Activated CD4-positive, CD25-positive, alpha-beta regulatory T cell (primary cell): ENCODE measurements around the gene TENM3.

Experiments used
- DNase-seq, 4 experiments: peaks; one replicate each; lab custom pipeline; 2025; lab: John Stamatoyannopoulos, UW

The TENM3 gene

DNA sequence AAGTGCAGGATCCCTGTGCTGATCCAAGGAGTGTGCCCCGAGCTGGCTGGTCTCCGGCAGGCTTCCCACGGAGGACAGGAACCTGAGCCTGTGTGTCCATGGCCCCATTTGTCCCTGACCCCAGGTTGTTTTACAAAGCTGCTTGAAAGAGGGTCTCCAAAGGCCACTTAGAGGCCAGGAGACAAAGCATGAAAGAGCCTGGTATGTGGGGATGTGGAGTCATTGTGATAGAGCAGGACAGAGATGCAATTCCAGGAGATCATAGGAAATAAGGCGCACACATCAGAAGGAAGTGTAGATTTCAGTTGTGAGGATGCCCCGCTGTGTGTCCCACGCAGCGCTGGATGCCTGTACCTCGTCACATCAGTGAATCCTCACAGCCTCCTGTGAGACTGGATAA lies 48.0 kb downstream of the TENM3 start:
- no peak for DNase-seq

DNA sequence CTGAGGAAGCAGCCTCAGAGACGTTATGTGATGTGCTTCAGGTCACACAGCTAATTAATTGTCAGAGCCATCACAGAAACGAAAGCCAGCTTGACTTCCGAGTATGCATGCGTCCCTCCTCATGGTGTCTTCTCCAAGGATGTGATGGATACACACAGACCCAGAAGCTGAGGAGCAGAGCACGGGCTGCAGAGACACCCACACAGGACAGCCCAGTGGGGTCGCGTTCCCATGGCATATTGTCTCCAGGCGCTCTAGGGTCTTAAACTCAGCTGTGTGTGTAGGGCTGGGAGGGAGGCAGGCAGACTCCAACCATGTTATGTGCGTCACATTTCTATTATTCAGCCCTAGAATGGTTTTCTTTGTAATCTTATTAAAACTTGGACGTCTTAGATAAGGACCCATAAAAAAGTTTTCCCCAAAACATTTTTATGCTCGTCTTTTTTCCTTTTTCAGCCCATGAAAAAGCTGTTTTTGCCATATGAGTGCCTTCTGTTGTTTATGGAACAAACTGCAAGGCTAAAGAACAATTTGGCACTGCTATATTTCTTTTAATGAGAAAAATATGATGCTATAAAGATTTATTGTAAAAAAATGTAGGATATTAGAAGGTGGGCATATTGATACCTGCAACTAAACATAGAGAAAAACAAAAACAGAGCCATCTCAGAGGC lies 48.5 kb downstream of the TENM3 start:
- no peak for DNase-seq

DNA sequence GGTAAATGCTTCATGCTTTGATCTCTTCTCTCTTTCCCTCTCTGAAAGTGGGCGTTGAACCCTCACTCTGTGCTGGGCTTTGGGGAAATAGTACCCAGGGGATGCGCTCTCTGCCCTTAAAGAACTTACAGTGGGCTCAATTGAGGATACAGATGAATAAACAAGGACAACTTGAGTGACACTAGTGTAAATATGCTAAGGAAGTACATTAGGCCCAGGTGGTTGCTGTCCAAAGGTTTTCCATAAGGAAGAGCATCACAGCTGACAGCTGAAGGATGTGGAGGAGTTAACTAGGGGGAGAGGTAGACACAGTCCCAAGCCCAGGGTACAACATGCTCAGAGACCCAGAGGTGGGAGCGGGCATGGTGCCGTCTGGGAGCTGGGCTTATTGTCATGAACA lies 49.4 kb downstream of the TENM3 start:
- DNase-seq, result no peak

DNA sequence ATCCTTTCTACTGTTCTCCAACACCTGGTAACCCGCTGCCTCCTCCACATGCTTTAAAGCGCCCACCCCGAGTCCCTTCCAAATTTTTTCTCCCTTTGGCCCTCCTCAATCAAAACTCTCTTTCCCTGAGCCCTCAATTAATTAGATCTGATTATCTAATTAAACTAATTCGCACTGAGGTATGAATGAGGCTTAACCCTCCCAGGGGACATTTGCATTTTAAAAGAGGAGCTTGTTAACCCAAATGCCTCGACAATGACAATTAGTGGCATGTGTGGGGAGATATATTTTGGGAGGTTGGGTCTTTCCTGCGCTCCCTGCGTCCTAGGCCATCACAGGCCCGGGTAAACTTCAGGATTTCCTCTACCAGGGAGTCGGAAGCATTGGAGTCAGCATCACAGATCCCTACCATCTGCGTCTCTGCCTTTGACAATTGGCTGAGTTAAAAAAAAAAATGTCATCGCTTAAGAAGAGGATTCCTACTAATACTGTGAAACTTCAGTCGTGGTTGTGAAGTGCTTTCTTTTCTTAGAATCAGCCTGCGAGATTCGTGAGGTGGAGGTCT lies 50.6 kb downstream of the TENM3 start:
- no peak for DNase-seq

DNA sequence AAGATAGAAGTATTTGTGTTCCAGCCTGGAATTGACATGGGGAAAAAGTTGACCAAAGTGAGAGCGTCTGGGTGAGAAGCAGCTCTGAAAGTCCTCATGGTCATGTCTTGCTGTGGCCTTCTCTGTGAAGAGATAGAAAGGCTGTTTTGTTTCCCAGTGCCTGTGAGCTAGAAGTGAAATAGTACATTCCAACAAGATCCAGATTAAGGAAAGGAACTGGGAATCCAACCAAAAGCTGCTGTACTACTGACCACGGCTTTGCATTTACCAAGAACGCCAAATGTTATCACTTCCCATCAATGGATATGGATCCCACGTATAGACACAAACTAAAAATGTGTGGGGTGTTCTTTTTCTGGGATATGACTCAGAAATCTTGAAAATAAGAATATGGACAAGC lies 51.2 kb downstream of the TENM3 start:
- no peak for DNase-seq

DNA sequence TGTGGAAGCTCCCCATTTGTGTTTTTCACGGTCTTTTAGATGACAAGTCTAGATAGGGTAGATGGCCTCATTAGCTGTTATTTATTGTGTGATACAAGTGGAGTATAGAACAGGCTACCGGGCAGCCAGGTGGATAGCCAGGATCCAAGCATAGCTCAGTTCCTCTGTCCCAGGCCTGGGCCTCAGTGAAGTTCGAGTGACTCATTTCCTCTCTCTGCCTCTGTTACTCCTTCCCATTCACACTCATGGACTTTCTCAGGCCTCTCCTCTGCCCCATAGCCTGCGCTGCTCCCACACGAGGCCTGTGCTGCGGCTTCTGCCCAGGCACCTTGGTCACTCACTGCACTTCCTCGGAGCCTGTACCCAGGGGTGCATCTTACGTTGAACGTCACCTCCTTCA lies 54.5 kb downstream of the TENM3 start:
- DNase-seq, result no peak

DNA sequence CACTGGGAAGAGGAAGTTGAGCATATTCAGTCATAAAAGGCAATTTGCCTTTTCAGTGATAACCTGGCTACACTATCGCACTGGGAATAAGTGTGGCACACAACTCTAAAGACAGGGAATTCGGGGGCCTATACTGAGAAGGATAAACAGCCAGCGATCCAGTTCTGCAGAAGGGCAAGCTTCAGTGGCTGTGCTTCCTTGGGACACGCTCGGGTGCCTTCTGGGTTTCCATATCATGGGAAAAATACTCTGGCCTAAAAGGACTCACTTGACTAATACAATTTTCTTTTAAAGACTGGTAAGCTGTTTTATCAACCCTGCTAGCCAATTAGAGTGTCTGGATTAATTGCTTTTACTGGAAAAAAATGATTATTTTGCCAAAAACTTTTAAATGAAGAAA lies 58.5 kb downstream of the TENM3 start:
- DNase-seq, result no peak

DNA sequence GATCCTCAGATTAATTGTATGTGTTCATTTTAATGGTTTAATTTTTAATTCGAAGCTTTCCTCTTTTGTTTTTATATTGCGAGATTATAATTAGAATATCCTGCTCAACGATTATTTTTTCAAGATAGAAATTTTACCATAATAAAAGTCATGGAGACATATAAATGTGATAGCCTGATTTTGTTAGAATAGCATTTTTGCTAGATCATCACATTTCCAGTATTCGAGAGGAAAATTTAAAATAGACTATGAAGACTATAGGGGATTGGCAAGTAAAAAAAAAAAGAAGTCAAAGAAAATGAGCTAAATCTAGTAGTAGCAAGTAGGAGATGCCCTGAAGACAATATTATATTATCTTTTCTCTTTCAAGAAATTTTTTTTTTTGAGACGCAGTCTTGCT lies 60.6 kb downstream of the TENM3 start:
- DNase-seq, result no peak

DNA sequence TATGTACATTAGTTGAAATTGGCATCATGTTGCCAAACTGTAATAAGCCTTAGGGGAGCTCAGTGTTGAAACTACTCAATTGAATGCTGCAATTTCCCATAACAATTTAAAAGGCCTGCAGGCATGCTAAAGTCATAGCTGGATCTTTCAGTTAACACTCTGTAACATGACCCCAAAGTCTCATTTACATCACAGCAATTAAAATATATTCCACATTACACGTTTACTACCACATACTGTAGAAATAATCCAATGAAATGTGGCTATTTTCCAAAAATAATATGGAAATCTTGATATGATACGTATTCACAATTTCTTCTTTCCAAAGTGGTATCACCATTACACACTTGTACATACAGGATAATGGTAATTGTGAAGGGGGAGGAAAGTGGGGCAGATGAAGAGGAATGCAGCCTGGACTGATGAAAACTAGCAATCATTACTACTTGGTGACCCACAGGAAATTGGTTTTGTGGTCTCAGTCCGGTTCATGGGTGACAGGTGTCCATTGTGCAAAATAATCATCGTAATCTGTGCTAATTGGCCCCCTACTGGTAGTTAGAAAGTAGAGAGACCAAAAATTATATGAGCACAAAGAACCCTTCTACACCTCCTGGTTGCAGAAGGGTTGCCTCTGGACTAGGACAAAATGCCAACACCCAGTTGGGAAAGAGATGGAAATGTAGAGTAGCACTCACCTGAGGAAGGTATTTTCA lies 63.7 kb downstream of the TENM3 start:
- DNase-seq, result no peak

DNA sequence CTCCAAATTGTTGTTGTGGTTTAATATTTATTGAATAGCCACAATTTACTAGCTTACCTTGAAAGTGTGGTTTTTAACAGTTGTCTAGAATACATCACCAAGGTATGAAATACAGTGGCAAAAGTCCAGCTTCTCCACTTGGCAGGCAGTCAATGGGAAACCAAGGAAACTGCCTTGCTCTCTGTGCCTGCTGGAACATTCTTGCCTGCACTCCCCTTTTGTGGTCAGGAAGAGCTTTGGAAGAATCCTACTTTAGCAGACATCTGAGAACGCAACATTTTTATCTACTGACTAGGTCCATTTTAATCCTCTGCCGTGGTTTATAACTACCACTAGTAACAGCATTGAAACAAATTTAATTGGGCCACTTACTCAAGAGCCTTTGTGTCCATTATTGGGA lies 64.5 kb downstream of the TENM3 start:
- DNase-seq, result no peak

DNA sequence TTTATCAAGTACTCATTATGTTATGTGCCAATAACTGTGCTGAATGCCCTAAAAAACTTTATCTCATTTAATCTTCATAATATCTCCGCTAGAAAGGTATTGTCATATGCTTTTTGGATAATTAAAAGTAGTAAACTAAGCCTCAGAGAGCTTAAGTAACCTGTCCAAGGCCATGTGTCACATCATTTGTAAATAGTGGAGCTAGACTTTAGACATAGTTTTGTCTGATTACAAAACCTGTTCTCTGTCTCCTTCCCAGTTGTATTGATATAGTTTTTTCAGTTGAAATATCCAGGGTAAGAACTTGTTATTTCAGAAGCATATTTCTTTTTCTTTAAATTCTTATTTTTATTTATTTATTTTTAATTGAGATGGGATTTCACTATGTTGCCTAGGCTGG lies 66.7 kb downstream of the TENM3 start:
- DNase-seq, result no peak

DNA sequence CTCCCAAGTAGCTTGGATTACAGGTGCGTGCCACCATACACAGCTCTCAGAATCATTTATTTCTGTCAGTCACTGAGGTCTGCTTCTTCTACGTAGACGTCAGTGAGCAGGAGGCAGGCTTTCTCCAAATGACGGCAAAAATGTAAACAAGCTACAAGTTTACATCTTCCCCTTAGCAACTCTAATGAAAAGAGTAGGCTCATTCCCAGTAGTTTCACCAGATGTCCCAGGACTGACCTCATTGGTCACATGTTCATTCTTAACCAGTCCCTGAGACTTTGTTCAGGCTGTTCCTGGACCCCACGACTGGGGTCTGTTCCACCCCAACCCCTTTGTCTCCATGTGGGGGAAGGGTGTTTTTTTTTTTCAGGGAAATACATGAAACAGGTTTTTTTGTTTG lies 67.1 kb downstream of the TENM3 start:
- no peak for DNase-seq

DNA sequence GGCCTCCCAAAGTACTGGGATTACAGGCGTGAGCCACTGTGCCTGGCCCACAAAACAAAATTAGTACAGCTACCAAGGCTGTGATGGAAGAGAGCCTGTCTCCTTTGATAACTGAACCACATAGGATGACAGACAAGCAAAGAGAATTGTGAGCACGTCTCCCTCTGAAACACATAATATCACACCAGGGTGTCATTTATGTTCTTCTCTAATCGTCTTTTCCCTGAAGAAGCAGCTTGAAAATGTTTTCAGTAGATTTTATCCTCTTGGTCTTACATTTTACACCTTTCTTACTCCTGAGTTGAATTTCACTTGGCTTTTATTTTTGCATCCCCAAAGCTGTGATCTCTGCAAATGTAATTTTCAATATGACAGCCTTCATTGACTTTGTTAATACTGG lies 67.8 kb downstream of the TENM3 start:
- DNase-seq, result no peak

DNA sequence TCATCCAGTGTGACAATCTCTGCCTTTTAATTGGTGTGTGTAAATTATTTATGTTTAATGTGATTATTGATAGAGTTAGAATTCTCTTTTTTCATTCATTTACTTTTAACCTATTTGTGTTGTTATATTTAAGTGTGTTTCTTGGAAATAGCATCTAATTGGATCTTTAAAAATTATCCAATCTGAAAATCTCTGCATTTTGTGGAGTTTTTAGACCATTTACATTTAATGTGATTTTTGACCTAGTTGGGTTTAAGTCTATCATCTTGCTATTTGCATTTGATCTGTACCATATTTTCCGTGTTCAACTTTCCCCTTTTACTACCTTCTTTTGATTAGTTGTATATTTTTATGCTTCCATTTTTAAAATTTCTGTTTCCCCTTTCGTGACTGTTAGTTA lies 71.3 kb downstream of the TENM3 start:
- no peak for DNase-seq

DNA sequence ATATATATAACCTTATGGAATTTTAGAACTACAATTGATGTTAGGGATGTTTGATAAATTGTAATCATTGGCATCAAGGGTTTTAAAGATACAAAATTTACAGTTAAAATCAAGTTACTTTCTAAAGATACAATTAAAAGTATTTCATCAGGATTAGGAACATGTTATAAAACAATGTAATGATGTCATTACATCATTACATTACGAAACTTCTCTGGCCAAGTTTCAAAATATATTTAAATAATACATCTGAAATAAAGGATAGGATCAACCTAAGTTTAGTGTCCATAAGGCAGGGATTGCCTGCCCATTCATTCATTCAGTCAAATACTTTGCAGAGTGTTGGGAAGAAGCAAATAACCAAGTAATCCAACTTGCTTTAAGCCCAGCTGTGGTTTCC lies 75.1 kb downstream of the TENM3 start:
- DNase-seq, result no peak

DNA sequence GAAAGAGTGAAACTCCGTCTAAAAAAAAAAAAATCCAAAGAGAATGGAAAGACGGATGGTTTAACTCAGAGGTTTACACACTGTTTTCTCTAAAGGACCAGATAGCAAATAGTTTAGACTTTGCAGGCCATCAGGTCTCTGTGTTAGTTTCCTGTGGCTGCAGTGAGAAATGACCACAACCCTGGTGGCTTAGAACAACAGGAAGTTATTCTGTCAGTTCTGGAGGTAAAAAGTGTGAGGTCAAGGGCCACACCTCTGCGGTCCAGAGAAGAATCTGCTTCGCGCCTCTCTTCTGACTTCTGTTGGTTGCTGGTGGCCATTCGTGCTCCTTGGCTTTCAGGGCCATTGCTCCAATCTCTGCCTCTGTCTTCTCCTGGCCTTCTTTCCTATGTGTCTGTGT lies 76.9 kb downstream of the TENM3 start:
- DNase-seq, result no peak

DNA sequence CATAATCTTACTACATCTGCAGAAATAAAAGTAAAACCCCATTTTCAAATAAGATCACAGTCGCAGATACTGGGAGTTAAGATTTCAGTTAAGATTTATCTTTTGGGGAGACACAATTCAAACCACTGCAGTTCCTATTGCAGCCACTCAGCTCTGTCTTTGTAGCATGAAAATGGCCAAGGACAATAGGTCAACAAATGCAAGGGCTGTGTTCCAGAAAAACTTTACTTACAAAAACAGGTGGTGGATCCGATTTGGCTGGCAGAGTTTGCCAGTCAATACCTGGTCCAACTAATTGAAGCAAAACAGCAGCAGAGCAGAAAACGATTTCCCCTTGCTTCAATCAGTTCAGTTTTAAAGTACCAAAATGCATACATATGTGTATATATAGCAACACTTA lies 77.4 kb downstream of the TENM3 start:
- no peak for DNase-seq

DNA sequence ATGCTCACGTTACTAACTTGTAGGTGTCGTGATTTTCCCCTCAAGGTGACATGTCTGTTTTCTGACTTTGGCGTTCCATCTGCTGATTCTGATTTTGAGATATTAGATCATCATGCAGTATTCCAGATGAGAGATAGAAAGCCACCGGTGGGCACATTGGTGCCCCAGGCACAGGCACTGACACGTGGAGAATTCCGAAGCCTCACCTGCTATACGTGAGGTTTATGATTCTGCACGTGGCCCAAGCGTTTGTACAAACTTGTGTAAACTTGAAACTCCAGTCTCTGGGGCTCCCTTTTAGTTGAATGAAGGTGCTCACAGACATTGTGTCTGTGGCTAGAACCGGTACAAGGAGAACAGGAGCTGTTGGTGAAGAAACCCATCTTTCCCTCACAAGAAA lies 81.1 kb downstream of the TENM3 start:
- no peak for DNase-seq

DNA sequence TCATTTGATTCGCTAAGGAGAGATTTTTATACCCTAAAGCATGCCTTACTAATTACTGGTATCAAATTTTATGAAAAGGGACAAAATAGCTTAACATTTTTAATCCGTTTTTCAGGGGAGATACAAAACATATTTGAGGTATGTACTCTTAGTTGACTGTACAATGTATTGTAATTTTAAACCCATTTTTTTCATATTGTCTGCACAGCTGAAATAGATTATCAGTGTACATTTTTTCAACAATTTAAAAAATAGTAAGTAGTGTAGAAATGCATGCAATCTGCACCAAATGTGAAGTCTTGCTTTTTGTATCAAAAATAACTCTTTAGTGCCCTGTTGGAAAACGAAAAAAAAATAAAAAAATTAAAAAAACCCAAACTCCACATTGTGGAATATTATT lies 82.2 kb downstream of the TENM3 start:
- no peak for DNase-seq

DNA sequence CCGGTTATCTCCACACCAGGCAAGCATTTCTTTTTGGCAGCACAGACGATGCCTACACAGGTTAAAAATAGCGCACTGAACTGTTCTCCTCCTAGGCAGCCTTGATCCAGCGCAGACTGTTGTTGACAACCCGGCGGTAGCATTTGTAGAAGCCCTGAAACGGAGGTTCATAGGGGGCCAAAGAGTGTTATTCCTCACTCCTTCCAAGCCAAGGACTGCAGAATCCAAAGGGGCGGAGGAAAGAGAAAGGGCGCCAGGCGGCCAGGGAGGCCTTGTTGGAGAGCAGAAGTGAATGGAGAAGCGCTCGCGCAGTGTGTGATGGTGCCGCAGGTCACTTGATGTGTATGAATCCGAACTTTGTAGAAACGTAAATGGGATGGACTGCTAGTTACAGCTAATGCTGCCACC lies 82.7 kb downstream of the TENM3 start:
- no peak for DNase-seq

DNA sequence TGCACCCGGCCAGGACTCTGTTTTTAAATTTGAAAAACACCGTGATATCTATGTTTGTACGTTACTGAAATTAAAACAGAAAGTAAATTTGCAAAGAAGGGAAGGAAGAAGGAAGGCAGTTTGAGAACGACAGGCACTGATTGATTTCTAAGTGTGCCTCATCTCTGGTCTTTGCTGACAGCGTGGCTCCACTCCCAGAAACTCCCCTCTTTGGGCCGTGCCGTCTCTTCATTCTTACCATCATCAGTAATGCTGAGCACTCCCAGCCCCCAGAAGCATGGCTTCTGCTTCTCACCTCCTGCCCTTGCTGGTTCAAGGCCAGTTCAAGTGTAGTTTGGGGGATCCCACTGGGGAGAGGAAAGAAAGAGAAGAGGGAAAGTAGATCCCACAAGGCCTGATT lies 85.3 kb downstream of the TENM3 start:
- DNase-seq, result no peak

DNA sequence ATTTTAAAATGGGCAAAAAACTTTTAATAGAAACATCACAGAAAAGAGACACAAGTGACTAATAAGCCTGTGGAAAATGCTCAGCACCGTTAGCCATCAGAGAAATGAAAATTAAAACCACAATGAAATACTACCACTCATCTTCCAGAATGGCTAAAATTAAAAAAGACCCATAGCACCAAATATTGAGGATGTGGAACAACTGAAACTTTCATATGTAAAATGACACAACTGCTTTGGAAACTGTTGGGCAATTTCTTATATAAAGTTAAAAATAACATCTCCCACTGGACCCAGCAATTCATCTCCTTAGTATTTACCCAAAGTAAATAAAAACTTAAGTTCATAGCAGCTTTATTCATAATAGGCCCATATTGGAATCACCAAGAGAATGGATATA lies 94.2 kb downstream of the TENM3 start:
- no peak for DNase-seq

DNA sequence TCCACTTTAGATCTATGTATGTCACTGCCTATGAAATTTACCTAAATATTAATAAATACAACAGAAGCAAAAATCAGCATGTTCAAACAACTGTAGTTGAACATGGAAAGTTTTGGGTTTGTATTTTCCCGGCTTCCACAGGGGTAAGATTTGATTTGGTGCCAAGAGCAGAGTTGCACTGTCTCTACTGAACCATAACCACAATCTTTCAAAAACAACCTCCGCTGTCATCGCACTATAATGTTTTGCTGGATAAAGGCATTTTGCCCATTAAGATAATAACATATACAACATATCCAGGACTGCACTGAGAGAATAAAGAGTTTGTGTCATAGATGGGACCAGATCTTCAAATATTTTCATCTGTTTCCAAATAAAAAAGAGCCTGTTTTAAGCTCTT lies 94.9 kb downstream of the TENM3 start:
- no peak for DNase-seq

DNA sequence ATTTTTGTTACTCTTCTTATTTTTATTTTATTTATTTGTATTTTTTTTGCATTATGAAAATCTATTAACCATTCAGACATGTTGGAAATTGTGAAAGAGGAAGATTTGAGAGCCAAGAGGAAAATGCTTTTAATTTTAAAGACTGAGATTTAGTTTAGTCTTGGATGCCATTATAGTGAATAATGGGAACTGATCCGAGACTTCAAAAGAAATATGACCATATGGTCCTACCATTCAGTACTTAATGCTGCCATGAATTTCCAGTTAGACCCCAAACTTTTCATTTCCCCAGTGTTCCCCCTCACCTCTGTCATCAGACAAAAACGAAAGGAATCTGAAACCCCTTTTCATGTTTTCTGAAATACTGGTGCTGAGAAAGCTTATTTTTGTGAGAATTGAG lies 95.5 kb downstream of the TENM3 start:
- no peak for DNase-seq
